Mononuclear cell (primary cell): ENCODE measurements around the gene PAX2. TPM values are rescaled to one million over a fixed set of nuclear protein-coding genes. Genes with fewer than 3 reads are reported as not detected.

Source experiments
- H3K27me3 ChIP-seq: 2 replicates; pipeline ENCODE4 v1.6.0; 2011; ENCODE audit warnings: low read length, control low read depth; ENCODE audit not compliant: insufficient read depth
- H3K4me1 ChIP-seq: 2 replicates; pipeline ENCODE4 v1.5.1; 2011; ENCODE audit warnings: mild to moderate bottlenecking, low read length, control low read depth; ENCODE audit not compliant: insufficient read depth
- H3K4me3 ChIP-seq: 2 replicates; pipeline ENCODE4 v1.5.1; 2011; ENCODE audit warnings: mild to moderate bottlenecking, low read length, moderate library complexity
- H3K9me3 ChIP-seq: 2 replicates; pipeline ENCODE4 v1.5.1; 2011; ENCODE audit warnings: low read depth, mild to moderate bottlenecking, control low read depth, low read length
- total RNA-seq: library from RNA; depleted of rRNA; stranded (reverse); fragments of >200 nt; gene quantifications from one replicate; pipeline ENCODE4 v1.2.3, GENCODE V29; 2012

PAX2 gene
- total RNA-seq, 1 donor, result not detected

- no peaks in the 10 kb centered on the region for H3K4me1 ChIP-seq
- H3K27me3 ChIP-seq, result peaks cover 86% of the 10 kb centered on the region
- no peak overlapping the region for H3K4me3 ChIP-seq
- no peaks in the 10 kb centered on the region for H3K9me3 ChIP-seq
Measured at GRCh38 chr10:100715445-100716385, 29.7 kb upstream of the PAX2 start.

GRCh38 chr10:100717166-100717565 is 28.2 kb upstream of the PAX2 start:
- H3K27me3 ChIP-seq, result peaks cover 83% of the 10 kb centered on the region
- no peaks in the 10 kb centered on the region for H3K9me3 ChIP-seq
- no peak overlapping the region for H3K4me3 ChIP-seq
- H3K4me1 ChIP-seq, result no peaks in the 10 kb centered on the region

GRCh38 chr10:100718197-100718742 is 27.1 kb upstream of the PAX2 start:
- Histone ChIP-seq H3K9me3 (no peaks in the 10 kb centered on the region), H3K27me3 (peaks cover 83% of the 10 kb centered on the region), H3K4me1 (no peaks in the 10 kb centered on the region), H3K4me3 (no peak overlapping the region)

- H3K4me1 ChIP-seq, result no peaks in the 10 kb centered on the region
- no peak overlapping the region for H3K4me3 ChIP-seq
- peaks cover 80% of the 10 kb centered on the region for H3K27me3 ChIP-seq
- no peaks in the 10 kb centered on the region for H3K9me3 ChIP-seq
Measured at GRCh38 chr10:100723180-100723579, 22.2 kb upstream of the PAX2 start.

GRCh38 chr10:100723770-100724530 is 21.4 kb upstream of the PAX2 start:
- Histone ChIP-seq H3K4me3 (no peak overlapping the region), H3K27me3 (peaks cover 80% of the 10 kb centered on the region), H3K4me1 (no peaks in the 10 kb centered on the region), H3K9me3 (no peaks in the 10 kb centered on the region)

- no peak overlapping the region for H3K4me3 ChIP-seq
- no peaks in the 10 kb centered on the region for H3K4me1 ChIP-seq
- peaks cover 84% of the 10 kb centered on the region for H3K27me3 ChIP-seq
- no peaks in the 10 kb centered on the region for H3K9me3 ChIP-seq
Measured at GRCh38 chr10:100724531-100725027, 20.8 kb upstream of the PAX2 start.

GRCh38 chr10:100725071-100725471 is 20.3 kb upstream of the PAX2 start:
- Histone ChIP-seq H3K27me3 (peaks cover 86% of the 10 kb centered on the region), H3K9me3 (no peaks in the 10 kb centered on the region), H3K4me1 (peaks cover 4% of the 10 kb centered on the region), H3K4me3 (no peak overlapping the region)

- Histone ChIP-seq H3K4me3 (no peak overlapping the region), H3K27me3 (peaks cover 88% of the 10 kb centered on the region), H3K9me3 (no peaks in the 10 kb centered on the region), H3K4me1 (peaks cover 12% of the 10 kb centered on the region)
Measured at GRCh38 chr10:100725869-100726426, 19.4 kb upstream of the PAX2 start.

GRCh38 chr10:100727808-100728207 is 17.6 kb upstream of the PAX2 start:
- H3K27me3 ChIP-seq, result peaks cover 90% of the 10 kb centered on the region
- no peaks in the 10 kb centered on the region for H3K9me3 ChIP-seq
- peaks cover 18% of the 10 kb centered on the region for H3K4me1 ChIP-seq
- no peak overlapping the region for H3K4me3 ChIP-seq

- Histone ChIP-seq H3K27me3 (peaks cover 91% of the 10 kb centered on the region), H3K4me1 (peaks cover 18% of the 10 kb centered on the region), H3K4me3 (no peak overlapping the region), H3K9me3 (no peaks in the 10 kb centered on the region)
Measured at GRCh38 chr10:100728928-100729861, 16.2 kb upstream of the PAX2 start.

- peaks cover 95% of the 10 kb centered on the region for H3K27me3 ChIP-seq
- no peaks in the 10 kb centered on the region for H3K9me3 ChIP-seq
- peaks cover 18% of the 10 kb centered on the region for H3K4me1 ChIP-seq
- H3K4me3 ChIP-seq, result no peak overlapping the region
Measured at GRCh38 chr10:100729862-100730724, 15.3 kb upstream of the PAX2 start.

GRCh38 chr10:100730725-100731406 is 14.5 kb upstream of the PAX2 start:
- no peaks in the 10 kb centered on the region for H3K9me3 ChIP-seq
- H3K27me3 ChIP-seq, result peaks cover 91% of the 10 kb centered on the region
- H3K4me1 ChIP-seq, result peaks cover 18% of the 10 kb centered on the region
- H3K4me3 ChIP-seq, result no peak overlapping the region
